Right ventricle myocardium superior (tissue), 1 donor: ENCODE results near the gene IRF2BP2. TPM values are rescaled to one million over a fixed set of nuclear protein-coding genes. Genes with fewer than 3 reads are reported as not detected.
A peak's percentile ranks its signal among the peaks of the same experiment; 100 is the strongest.

Experiments used
- ATAC-seq: fragments of 200-7000 bp; cut with Tn5 transposase; one replicate; pipeline ENCODE4 v1.9.1; 2020; ENCODE audit warnings: mild to moderate bottlenecking; ENCODE audit not compliant: poor library complexity
- DNase-seq: peaks from one replicate; pipeline ENCODE4 v3.0.0-alpha.2; 2020
- intact Hi-C: fragments of 100-400 bp; cut with DNase I; formaldehyde crosslinking; loops from one replicate; pipeline ENCODE4 v1.11.2; 2022
- total RNA-seq: library from RNA; stranded (reverse); fragmentation: NEBNext Ultra II Directional; extraction: Animal tissue kit (Norgen Biotek cat#: 25700); gene quantifications from one replicate; pipeline ENCODE4 v1.2.1, GENCODE V29; 2021
- donor health status: DM: no; HTN: yes; CAD: no; lungs with severe emphysema.

The IRF2BP2 gene
- total RNA-seq, 1 donor from 2014 or later: 119 TPM

GRCh38 chr1:234617986-234618736 is 8.2 kb upstream of the IRF2BP2 start:
- no peak for DNase-seq
- intact Hi-C loops: no loop called here
- ATAC-seq: no peak

- intact Hi-C loops: no loop called here
- DNase-seq: no peak
- no peak for ATAC-seq
Measured at GRCh38 chr1:234617131-234617985, 7.4 kb upstream of the IRF2BP2 start.

- no peak for DNase-seq
- no peak for ATAC-seq
- intact Hi-C loops: no loop called here
Measured at GRCh38 chr1:234616644-234617043, 6.7 kb upstream of the IRF2BP2 start.

- ATAC-seq (no peak), DNase-seq (no peak)
- intact Hi-C loops: no loop called here
Measured at GRCh38 chr1:234614081-234614489, 4.1 kb upstream of the IRF2BP2 start.

- DNase-seq: no peak
- intact Hi-C loops: no loop called here
- ATAC-seq: no peak
Measured at GRCh38 chr1:234613128-234613875, 3.3 kb upstream of the IRF2BP2 start.

- peak; percentile 91 for DNase-seq
- ATAC-seq: peak; percentile 56
- intact Hi-C loops: no loop called here
Measured at GRCh38 chr1:234612352-234613127, 2.6 kb upstream of the IRF2BP2 start.

GRCh38 chr1:234611847-234612351 is 1.9 kb upstream of the IRF2BP2 start:
- intact Hi-C loops: loop anchor here (2.0 kb wide), 2 partner anchors 113 to 275 kb away; no protein-coding TSS in a partner anchor
- peak; percentile 57 for DNase-seq
- no peak for ATAC-seq

- intact Hi-C loops: loop anchor here (2.0 kb wide), 2 partner anchors 113 to 275 kb away; no protein-coding TSS in a partner anchor
- no peak for DNase-seq
- ATAC-seq: peak; percentile 29
Measured at GRCh38 chr1:234611225-234611846, 1.4 kb upstream of the IRF2BP2 start.

GRCh38 chr1:234610666-234611224 is 767 bp upstream of the IRF2BP2 start:
- intact Hi-C loops: loop anchor here (2.0 kb wide), 2 partner anchors 114 to 276 kb away; no protein-coding TSS in a partner anchor
- DNase-seq (peak; percentile 98), ATAC-seq (peak; percentile 76)

- DNase-seq: no peak
- intact Hi-C loops: loop anchor here (2.0 to 10.0 kb wide), 3 partner anchors 115 to 385 kb away; no protein-coding TSS in a partner anchor
- no peak for ATAC-seq
Measured at GRCh38 chr1:234609691-234610042, 311 bp downstream of the IRF2BP2 start.

- intact Hi-C loops: loop anchor here (10.0 kb wide), 1 partner anchor 386 kb away; no protein-coding TSS in a partner anchor
- no peak for ATAC-seq
- peak; percentile 71 for DNase-seq
Measured at GRCh38 chr1:234608911-234609690, 877 bp downstream of the IRF2BP2 start.

- peak; percentile 80 for DNase-seq
- ATAC-seq: peak; percentile 36
- intact Hi-C loops: loop anchor here (10.0 kb wide), 1 partner anchor 387 kb away; no protein-coding TSS in a partner anchor
Measured at GRCh38 chr1:234608025-234608910, 1.7 kb downstream of the IRF2BP2 start.

- ATAC-seq: no peak
- DNase-seq: peak; percentile 56
- intact Hi-C loops: loop anchor here (2.0 to 10.0 kb wide), 2 partner anchors 387 to 475 kb away; no protein-coding TSS in a partner anchor
Measured at GRCh38 chr1:234607109-234608024, 2.6 kb downstream of the IRF2BP2 start.

GRCh38 chr1:234606784-234607108 is 3.2 kb downstream of the IRF2BP2 start:
- no peak for ATAC-seq
- intact Hi-C loops: loop anchor here (2.0 to 10.0 kb wide), 2 partner anchors 388 to 476 kb away; no protein-coding TSS in a partner anchor
- no peak for DNase-seq
